ENCODE data around the gene ZNF423.

Gene ZNF423

GRCh38 chr16:49548325-49548970, 307.5 kb downstream of the ZNF423 start:
- DNase-seq (ENCODE audit: extremely low read depth, low read depth) = no peak
- TF ChIP-seq, protein P1, sequence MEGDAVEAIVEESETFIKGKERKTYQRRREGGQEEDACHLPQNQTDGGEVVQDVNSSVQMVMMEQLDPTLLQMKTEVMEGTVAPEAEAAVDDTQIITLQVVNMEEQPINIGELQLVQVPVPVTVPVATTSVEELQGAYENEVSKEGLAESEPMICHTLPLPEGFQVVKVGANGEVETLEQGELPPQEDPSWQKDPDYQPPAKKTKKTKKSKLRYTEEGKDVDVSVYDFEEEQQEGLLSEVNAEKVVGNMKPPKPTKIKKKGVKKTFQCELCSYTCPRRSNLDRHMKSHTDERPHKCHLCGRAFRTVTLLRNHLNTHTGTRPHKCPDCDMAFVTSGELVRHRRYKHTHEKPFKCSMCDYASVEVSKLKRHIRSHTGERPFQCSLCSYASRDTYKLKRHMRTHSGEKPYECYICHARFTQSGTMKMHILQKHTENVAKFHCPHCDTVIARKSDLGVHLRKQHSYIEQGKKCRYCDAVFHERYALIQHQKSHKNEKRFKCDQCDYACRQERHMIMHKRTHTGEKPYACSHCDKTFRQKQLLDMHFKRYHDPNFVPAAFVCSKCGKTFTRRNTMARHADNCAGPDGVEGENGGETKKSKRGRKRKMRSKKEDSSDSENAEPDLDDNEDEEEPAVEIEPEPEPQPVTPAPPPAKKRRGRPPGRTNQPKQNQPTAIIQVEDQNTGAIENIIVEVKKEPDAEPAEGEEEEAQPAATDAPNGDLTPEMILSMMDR (IDR thresholded peaks at IDR 0.05; ENCODE audit: low read depth, low read length) = no peak

GRCh38 chr16:49547448-49547847, 308.5 kb downstream of the ZNF423 start:
- TF ChIP-seq, protein P1 (IDR thresholded peaks at IDR 0.05; ENCODE audit: low read depth, low read length) = no peak
- DNase-seq (ENCODE audit: extremely low read depth, low read depth) = no peak

- no peak for DNase-seq (ENCODE audit: extremely low read depth, low read depth)
- TF ChIP-seq, protein P1 (IDR thresholded peaks at IDR 0.05; ENCODE audit: low read depth, low read length) = no peak
Measured at GRCh38 chr16:49546735-49547134, 309.2 kb downstream of the ZNF423 start.

DNA sequence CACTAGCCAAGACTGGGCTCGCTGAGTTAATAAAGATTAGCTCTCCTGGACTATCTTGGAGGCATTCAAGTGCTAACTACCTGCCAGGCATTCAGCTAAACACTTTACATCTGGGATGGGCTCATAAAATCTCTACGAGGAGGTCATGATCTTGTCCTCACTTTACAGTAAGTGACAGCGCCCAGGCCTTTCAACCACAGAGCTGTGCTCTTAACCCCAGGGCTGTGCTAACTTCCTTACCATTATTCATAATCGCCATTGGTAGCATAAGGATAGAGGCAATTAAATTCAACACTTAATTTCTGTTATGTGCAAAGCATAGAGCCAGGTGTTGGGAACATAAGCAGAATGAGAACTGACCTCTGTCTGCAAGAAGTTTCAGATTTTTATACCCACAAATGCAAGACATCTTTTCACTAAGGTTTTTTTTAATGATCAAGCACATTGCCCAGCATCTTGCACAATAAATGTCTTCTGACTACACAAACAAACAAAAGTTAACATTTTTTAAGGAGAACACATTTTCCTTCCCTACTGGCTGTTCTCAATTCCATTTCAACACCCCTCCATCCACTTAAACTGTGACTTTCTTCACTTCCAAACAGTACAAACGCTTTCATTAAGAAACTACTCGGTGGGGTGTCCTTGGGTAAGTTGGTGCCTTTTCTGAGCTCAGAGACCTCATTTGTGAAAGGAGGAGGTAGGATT, 310.0 kb downstream of the ZNF423 start:
- TF ChIP-seq, protein P1 (IDR thresholded peaks at IDR 0.05; ENCODE audit: low read depth, low read length) = no peak

GRCh38 chr16:49545243-49545642, 310.7 kb downstream of the ZNF423 start:
- TF ChIP-seq, protein P1 (IDR thresholded peaks at IDR 0.05; ENCODE audit: low read depth, low read length) = no peak
- DNase-seq (ENCODE audit: extremely low read depth, low read depth) = no peak

More for the DNA sequence above, 310.0 kb downstream of the ZNF423 start:
- DNase-seq (ENCODE audit: extremely low read depth, low read depth) = no peak

DNA sequence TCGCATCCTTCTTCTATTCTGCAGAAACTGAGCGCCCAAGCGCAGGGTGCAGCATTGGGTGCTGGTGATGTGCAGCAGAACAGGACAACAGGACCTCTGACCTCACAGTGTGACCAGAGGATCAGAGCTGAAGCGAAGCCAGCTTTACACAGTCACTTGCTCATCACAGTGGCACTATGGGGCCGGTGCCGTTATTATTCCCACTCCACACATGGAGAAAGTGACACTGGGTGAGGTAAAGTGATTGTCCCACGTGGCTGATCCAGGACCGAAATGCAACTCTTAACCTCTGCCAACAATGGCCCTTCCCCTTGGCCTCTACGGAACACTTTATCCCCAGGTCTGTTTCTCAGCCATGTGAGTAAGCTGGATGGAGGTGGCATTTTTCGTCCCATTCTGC, 311.1 kb downstream of the ZNF423 start:
- no peak for DNase-seq (ENCODE audit: extremely low read depth, low read depth)

DNA sequence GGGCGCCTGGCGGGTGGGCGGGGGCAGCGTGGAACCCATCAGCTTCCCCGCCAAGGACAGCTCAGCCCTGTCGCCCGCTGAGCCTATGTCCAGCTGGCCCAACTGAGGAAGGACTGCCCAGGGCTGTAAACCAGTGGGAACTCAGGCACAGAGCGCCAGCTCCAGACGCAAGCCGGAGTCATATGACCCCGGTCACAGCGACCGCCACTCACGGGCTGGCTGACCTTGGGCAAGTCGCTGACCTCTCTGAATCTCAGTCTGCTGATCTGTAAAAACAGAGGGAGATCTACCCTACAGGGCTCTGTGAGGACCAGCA, 312.3 kb downstream of the ZNF423 start:
- DNase-seq (ENCODE audit: extremely low read depth, low read depth) = no peak
- TF ChIP-seq, protein P1 (IDR thresholded peaks at IDR 0.05; ENCODE audit: low read depth, low read length) = no peak

More for the DNA sequence above, 311.1 kb downstream of the ZNF423 start:
- TF ChIP-seq, protein P1 (IDR thresholded peaks at IDR 0.05; ENCODE audit: low read depth, low read length) = no peak

All from AG09319 (cell line).